Muscle of leg (tissue), 11 donors: ENCODE measurements around the gene SLC10A6. TPM values are rescaled to one million over a fixed set of nuclear protein-coding genes. Genes with fewer than 3 reads are reported as not detected.

Experiments used
- DNase-seq: peaks from one replicate; pipeline ENCODE4 v3.0.0; 2013
- H3K27ac ChIP-seq: one replicate; pipeline ENCODE4 v1.5.1; 2013; ENCODE audit warnings: mild to moderate bottlenecking, low read length, control low read depth
- H3K27me3 ChIP-seq: one replicate; pipeline ENCODE4 v1.6.1; 2013; ENCODE audit warnings: low read length; ENCODE audit not compliant: control insufficient read depth, insufficient read depth
- H3K36me3 ChIP-seq: one replicate; pipeline ENCODE4 v1.6.1; 2013; ENCODE audit warnings: low read length; ENCODE audit not compliant: control insufficient read depth, insufficient read depth
- H3K4me1 ChIP-seq: one replicate; pipeline ENCODE4 v1.6.1; 2013; ENCODE audit warnings: low read length; ENCODE audit not compliant: control insufficient read depth, insufficient read depth
- H3K4me3 ChIP-seq: one replicate; pipeline ENCODE4 v1.5.1; 2013; ENCODE audit warnings: low read length, control low read depth
- H3K9me3 ChIP-seq: replicated peaks from 2 replicates; pipeline ENCODE4 v1.6.1; 2013; ENCODE audit warnings: low read depth, low read length; ENCODE audit not compliant: control insufficient read depth
- WGBS: methylation state at CpG from one replicate; pipeline ENCODE4 v1.1.5; 2013; ENCODE audit warnings: missing lambda C conversion rate; ENCODE audit not compliant: insufficient coverage; 5-methylcytosine and 5-hydroxymethylcytosine counted together
- polyA plus RNA-seq, 8 donors: library from polyadenylated mRNA; unstranded; fragments of 120-200 nt; gene quantifications; one replicate each; pipeline versions ENCODE4 v1.2.1 to v1.2.3, GENCODE V29; 2013; ENCODE audit warnings: inconsistent platforms in 1 of 8, low replicate concordance in 1 of 8; ENCODE audit not compliant: insufficient read length in 8 of 8, insufficient read depth in 1 of 8
- total RNA-seq: library from RNA; stranded (reverse); fragments of 120-200 nt; gene quantifications from one replicate; pipeline ENCODE4 v1.2.4, GENCODE V29; 2013

SLC10A6 gene
- total and polyA plus RNA-seq, 9 donors = 0.08 to 0.23 (median 0.17) TPM; not detected in 2

DNA sequence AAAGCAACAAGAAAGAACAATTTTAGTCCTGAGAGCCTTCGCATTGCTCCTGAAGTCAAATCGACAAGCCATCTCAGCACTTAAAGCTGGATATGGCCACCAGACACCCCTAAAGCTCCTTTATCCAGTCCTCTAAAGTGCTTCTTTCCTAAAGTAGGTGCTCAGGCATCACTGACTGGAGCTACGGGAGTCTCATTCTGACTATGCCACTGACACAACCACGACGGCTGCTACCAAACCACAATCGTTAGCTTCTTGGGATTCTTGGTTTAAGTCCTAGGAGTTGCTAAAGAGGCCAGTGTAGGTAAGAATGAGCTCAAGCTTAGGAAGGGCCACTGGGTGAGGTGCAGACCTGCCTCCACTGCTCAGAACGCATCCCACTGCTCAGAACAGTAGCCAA lies 1.0 kb downstream of the SLC10A6 start:
- no peaks in the 10 kb centered on the region for H3K27me3 ChIP-seq
- H3K36me3 ChIP-seq = no peaks in the 10 kb centered on the region
- WGBS = 44% methylated on average over 2 of the region's 7 CpGs
- no peak for DNase-seq
- H3K4me1 ChIP-seq = peaks cover 3% of the 10 kb centered on the region
- H3K4me3 ChIP-seq = no peak overlapping the region
- H3K9me3 ChIP-seq = no peaks in the 10 kb centered on the region
- no peak overlapping the region for H3K27ac ChIP-seq

DNA sequence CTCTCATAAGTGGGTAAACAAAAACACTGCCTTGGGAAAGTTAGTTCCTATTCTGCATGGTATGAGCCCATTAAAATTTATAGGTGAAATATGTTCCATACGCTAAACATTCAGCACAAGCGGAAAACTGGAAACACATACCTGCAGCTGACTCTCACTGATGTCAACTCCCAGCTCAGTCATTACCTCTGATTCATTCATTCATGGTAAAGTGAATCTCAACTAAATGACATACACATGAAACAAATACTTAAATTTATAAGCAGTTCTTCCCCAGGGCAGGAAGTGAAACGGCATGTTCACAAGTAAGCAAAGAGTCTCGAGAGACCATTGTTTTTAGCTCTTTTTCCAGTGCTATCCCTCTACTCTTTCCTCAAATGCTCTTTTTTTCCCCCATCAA lies 1.6 kb downstream of the SLC10A6 start:
- H3K4me3 ChIP-seq = no peak overlapping the region
- DNase-seq = peak; percentile 62

DNA sequence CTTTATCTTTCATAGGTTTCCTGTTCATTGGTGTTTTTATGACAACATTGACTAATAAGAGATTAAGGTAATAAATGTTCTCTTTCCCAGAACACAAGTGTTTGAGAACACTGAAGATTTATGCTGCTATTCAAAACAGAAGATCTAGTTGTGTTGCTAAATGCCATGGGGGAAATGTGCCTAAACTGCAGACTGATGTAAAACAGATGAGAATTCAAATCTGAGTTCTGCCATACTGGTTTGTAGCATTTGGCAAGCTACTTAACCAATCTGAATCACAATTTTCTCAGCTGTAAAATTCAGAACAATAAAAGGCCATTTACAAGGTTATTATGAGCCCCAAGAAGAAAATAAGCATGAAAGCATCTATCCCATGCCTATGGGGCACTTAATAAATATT lies 2.3 kb downstream of the SLC10A6 start:
- H3K9me3 ChIP-seq = no peaks in the 10 kb centered on the region
- H3K36me3 ChIP-seq = no peaks in the 10 kb centered on the region
- no peak for DNase-seq
- peaks cover 3% of the 10 kb centered on the region for H3K4me1 ChIP-seq
- no peaks in the 10 kb centered on the region for H3K27me3 ChIP-seq
- no peak overlapping the region for H3K4me3 ChIP-seq
- no peak overlapping the region for H3K27ac ChIP-seq

More for the DNA sequence above, 1.6 kb downstream of the SLC10A6 start:
- no peaks in the 10 kb centered on the region for H3K36me3 ChIP-seq
- H3K27me3 ChIP-seq = no peaks in the 10 kb centered on the region
- WGBS = 0% methylated on average over 2 of the region's 4 CpGs
- H3K9me3 ChIP-seq = no peaks in the 10 kb centered on the region
- peaks cover 3% of the 10 kb centered on the region for H3K4me1 ChIP-seq
- no peak overlapping the region for H3K27ac ChIP-seq

DNA sequence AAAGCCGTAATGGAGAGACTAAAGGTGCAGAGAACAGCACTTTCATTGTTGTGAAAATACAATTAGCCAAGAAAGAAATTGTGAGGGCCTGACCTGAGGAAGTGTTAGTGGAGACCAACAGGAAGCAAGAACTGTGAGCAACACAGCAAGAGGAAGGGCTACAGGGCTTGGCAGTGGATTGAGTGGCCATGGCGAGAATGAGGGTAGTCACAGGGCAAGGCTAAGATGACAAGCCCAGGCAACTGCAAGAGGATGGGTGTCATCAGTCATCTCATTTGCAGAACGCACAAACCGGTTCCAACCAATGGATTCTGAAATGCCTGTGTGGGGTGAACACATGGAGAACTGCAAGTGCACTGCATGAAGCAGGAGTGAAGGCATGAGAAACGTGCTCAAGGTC lies 3.6 kb downstream of the SLC10A6 start:
- WGBS = 77% methylated on average over 5 of the region's 5 CpGs
- Histone ChIP-seq H3K27ac (no peak overlapping the region), H3K36me3 (no peaks in the 10 kb centered on the region), H3K27me3 (no peaks in the 10 kb centered on the region), H3K4me3 (no peak overlapping the region), H3K9me3 (no peaks in the 10 kb centered on the region), H3K4me1 (peaks cover 3% of the 10 kb centered on the region)
- no peak for DNase-seq

DNA sequence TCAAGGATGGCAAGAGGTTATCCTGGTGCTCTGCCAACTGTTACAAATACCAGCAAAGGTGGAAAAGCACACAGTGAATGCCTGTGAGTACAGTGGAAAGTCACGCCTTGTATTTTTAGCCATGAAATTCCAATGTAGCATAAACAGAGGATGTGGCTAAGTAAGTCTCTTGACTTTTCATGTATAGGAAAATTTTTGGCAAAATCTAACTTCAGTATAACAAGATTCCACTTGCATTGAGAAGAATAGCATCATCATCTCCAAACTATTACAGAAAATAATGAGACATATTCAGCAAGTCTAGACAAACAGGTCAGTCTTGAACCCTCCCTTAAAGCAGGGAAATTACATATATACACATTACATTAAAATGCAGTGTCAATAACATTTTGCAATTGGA lies 7.9 kb downstream of the SLC10A6 start:
- no peak for DNase-seq
- Histone ChIP-seq H3K4me3 (no peak overlapping the region), H3K27me3 (no peaks in the 10 kb centered on the region), H3K27ac (no peak overlapping the region), H3K4me1 (no peaks in the 10 kb centered on the region), H3K9me3 (no peaks in the 10 kb centered on the region), H3K36me3 (no peaks in the 10 kb centered on the region)
- no CpG with 5 or more reads among the region's 1 CpG for WGBS

DNA sequence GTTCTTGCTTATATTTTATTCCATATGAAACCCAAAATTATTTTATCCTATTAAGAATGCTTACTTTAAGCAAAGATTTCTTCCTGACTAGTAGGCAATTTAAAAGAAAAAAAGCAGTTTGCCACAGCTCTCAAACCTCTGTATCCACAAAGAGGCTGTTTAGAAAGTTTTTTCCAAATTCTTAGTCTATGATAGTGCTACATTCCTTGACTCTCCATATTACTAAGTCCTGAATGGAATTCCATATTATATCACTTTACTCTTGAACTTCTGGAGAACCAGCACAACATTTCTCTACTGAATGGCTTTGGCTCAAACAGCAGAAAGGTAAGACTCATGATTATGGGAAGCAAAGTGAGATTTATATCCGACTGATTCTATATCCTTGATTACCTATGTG lies 8.3 kb downstream of the SLC10A6 start:
- no peaks in the 10 kb centered on the region for H3K27me3 ChIP-seq
- whole genome bisulfite sequencing = no CpG with 5 or more reads among the region's 1 CpG

DNA sequence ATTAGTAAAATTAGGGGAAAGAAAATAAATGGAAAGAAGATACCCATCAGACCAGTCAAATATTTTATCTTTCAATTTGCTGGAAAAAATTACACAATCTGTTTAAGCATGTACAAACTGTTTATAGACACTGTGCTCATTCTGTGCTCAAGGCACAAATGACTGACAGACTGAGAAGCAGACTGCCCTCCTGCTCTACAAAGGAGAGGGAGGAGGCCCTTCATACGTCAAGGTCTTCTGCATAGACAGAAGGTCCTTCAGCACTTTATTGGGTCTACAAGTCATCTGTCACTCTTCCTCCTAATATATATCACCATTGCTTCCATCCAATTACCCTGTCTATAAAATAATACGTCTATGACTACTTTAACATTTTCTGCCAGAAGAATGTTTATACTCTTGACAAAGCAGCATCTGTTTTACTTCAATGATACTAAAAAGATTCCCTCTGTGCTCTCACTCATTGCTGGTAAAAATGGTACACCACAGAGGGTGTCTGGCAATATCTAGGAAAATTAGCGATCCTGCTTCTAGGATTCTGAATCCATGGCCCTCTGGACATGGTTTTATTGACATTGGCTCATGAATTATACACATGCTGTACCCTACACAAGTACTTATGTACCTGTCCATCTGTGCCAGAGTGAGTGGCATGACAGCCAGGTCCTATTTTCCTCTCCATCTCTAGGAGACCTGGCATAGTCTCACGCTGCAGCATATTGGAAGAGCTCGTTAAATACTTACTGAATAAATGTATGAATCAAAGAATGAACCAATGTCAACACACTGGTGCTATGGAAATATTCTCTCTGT lies 11.3 kb downstream of the SLC10A6 start:
- Histone ChIP-seq H3K36me3 (no peaks in the 10 kb centered on the region), H3K4me3 (no peak overlapping the region), H3K4me1 (no peaks in the 10 kb centered on the region), H3K27ac (no peak overlapping the region), H3K27me3 (no peaks in the 10 kb centered on the region), H3K9me3 (no peaks in the 10 kb centered on the region)
- 83% methylated on average over 1 of the region's 5 CpGs for WGBS
- no peak for DNase-seq

More for the DNA sequence above, 8.3 kb downstream of the SLC10A6 start:
- Histone ChIP-seq H3K9me3 (no peaks in the 10 kb centered on the region), H3K36me3 (no peaks in the 10 kb centered on the region), H3K4me3 (no peak overlapping the region), H3K27ac (no peak overlapping the region), H3K4me1 (no peaks in the 10 kb centered on the region)
- no peak for DNase-seq

DNA sequence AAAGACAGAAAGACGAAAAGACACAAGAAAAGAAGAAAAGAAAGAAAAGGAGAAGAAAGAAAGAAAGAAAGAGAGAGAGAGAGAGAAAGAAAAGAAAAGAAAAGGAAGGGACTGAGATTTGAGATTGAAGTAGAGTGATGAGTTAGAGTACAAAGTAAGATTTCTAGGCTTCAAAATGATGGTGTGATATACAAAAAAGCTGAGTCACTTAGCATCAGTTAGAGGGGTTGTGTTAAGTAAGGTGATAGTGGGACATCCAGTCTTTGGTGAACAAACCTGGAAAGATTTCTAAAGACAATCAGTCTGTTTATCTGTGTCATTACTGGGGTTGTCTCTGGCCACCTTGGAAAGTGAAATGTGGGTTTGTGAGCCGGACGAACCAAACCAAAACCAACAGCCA lies 13.5 kb downstream of the SLC10A6 start:
- Histone ChIP-seq H3K27ac (no peak overlapping the region), H3K4me3 (no peak overlapping the region), H3K27me3 (no peaks in the 10 kb centered on the region), H3K4me1 (no peaks in the 10 kb centered on the region), H3K9me3 (no peaks in the 10 kb centered on the region), H3K36me3 (no peaks in the 10 kb centered on the region)
- WGBS = no CpG with 5 or more reads among the region's 3 CpGs
- DNase-seq = no peak

DNA sequence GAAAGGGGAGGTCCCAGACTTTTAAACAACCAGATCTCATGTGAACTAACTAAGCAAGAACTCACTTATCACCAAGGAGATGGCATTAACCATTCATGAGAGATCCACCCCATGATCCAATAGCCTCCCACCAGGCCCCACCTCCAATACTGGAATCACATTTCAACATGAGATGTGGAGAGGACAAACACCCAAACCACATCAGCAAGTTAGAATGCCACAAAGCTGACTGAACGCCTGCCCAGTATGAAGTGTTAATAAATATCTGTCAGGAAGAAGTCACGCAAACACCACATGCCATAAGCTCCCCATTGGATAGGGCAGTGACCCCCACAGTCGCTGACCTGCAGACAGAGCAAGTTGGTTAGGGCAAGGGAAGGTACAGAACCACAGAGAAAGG lies 14.3 kb downstream of the SLC10A6 start:
- WGBS = no CpG with 5 or more reads among the region's 3 CpGs

DNA sequence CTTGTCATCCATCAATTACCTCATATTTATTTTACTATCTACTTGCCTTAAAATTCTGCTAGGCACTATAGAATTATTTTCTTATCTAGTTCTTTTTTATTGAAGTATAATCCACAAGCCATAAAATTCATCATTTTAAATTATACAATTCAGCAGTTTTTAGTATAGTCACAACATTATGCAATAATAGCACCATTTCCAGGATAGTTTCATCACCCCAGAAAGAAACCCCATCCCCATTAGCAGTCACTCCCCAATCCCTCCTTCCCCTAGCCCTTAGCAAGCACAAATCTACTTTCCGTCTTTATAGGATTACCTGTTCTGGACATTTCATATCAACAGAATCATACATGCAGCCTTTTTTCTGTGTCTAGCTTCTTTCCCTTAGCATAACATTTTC lies 15.6 kb downstream of the SLC10A6 start:
- no peaks in the 10 kb centered on the region for H3K27me3 ChIP-seq
- H3K4me3 ChIP-seq = no peak overlapping the region
- H3K4me1 ChIP-seq = no peaks in the 10 kb centered on the region
- no peaks in the 10 kb centered on the region for H3K36me3 ChIP-seq
- DNase-seq = no peak
- WGBS = 86% methylated on average over 1 of the region's 1 CpG
- H3K27ac ChIP-seq = no peak overlapping the region
- H3K9me3 ChIP-seq = no peaks in the 10 kb centered on the region

More for the DNA sequence above, 14.3 kb downstream of the SLC10A6 start:
- H3K27ac ChIP-seq = no peak overlapping the region
- H3K9me3 ChIP-seq = no peaks in the 10 kb centered on the region
- no peaks in the 10 kb centered on the region for H3K27me3 ChIP-seq
- H3K36me3 ChIP-seq = no peaks in the 10 kb centered on the region
- no peaks in the 10 kb centered on the region for H3K4me1 ChIP-seq
- no peak overlapping the region for H3K4me3 ChIP-seq
- DNase-seq = no peak
